Measurements from ENCODE around the gene RASAL2. TPM values are rescaled to one million over a fixed set of nuclear protein-coding genes. Genes with fewer than 3 reads are reported as not detected.

RASAL2 gene
- total RNA-seq, 1 donor from 2014 or later: 26.7 TPM

- peak; percentile 37 for DNase-seq (ENCODE audit: low spot score)
Measured at GRCh38 chr1:178506669-178507068, 412.8 kb downstream of the RASAL2 start.

GRCh38 chr1:178509414-178510007, 415.6 kb downstream of the RASAL2 start:
- DNase-seq (ENCODE audit: low spot score): no peak

DNA sequence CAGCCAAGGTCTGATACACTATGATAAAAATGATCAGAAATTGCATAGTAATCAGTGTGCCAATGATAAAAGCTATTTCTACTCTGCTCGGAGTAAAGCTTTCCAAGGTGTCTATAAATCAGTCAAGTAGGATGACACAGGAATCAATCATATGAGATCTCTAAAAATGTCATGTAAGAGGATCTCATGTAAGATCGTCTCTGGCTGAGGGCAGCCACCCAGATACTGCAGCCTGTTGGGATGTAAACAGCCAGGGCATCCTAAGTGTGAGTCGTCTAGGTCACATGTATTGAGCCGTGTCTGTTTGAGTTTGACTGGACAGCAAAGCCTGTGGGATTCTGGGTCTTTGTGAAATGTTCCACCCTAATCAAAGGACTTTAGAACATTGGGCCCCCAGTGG, 416.3 kb downstream of the RASAL2 start:
- no peak for DNase-seq (ENCODE audit: low spot score)

DNA sequence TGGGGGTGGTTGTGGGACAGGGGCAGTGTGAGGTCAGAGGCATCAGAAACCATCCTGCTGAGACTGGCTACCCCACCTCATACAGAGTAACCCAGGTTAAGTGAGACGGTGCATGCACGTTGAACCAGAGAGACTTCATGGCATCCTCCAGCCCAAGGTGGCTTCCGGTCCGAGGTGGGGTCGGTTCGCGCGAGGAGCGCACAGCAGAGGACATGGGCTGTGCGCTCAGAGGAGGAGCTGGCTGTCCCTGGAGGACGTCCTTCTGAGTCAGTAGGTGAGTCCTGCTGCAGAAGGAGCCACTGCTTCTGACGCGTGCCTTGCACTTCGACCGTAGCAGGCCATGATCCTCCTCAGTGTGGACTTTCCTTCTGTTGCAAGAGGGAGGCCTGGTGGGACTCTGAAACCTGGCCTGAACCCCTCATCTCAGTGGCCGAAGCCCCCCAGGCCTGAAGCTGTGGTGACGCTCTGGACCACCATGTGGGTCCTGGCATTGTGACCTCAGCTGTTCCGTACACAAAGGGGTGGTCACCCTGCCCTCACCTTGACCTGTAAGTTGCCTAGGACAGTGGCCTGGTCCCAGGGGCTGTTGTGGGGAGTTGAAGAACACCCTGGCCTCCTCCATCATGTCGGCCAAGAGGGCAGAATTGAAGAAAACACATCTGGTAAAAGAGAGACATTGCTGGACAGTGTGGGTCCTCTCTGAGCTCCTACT, 418.8 kb downstream of the RASAL2 start, which contains the start of gene TEX35:
TSS of gene TEX35 (plus strand) at position 544 of the 712 bp plus-strand sequence. CDS start at position 624, 80 bp downstream.
- no peak for DNase-seq (ENCODE audit: low spot score)

DNA sequence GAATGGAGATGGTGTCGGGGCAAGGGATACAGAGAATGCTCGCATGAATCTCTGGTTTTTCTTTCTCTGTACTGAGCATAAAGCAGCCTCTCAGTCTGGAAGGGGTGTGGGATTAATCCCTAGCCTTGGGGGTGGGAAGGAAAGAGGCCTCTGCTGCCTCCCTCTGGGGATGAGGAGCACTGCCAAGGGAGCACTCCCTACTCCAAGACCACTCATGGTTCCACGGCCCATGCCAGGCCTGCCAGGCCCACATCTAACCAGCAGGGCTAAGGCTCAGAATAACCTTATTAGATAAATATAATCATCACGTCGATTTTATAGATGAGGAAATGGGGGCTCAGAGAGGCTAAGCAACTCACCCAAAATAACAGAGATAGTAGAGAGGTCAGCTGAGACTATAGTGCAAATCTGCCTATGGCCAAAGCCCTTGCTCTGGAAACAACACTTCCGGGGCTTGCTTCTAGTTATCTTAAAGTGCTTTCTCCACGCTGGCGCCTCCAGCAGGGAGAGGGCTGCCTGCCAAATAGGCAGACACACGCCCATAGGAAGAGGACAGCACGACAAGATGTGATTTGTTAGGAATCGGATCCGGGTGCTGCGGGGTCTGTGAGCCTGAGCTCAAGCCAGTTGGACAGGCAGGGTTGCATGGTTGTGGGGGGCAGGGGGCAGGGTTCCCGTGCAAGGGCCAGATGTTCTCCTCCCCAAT, 419.5 kb downstream of the RASAL2 start:
- no peak for DNase-seq (ENCODE audit: low spot score)

GRCh38 chr1:178516110-178516509, 422.2 kb downstream of the RASAL2 start:
- no peak for DNase-seq (ENCODE audit: low spot score)

DNA sequence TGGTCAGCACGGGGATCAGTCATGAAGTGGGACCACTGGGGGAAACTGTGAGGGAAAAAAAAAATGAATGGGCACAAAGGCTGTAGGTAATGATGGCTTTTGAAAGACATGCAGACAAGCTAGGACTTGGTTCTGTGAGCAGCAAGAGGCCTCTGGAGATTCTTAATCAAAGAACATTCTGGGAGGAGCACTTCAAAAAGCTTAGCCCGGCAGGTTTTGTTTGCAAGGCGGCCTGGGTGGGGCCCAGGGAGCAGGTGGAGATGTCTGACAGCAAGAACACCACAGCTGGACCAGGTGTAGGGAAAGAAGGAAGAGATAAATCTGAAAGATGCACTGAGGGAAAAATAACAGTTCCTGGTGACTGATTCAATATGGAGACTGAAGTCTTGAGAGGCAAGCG, 425.0 kb downstream of the RASAL2 start:
- DNase-seq (ENCODE audit: low spot score): no peak

DNA sequence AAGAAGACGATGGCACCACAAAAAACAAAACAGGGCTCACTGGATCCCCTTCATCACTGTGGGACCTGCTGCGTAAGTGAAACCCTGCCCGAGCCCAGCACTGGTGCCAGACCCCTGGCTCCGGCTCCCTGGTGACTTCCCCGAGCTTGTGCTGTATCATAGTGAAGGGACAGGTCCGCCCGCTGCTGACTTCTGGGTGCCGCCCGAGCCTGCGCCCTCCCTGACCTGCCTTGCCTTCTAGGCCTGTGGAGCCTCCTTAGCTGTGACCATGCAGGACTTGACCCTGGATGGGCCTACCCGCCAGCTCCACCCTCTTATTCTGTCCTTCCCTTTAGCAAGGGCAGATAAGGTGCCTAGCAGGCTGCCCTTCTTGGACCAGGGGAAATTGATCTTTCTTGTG, 426.9 kb downstream of the RASAL2 start:
- no peak for DNase-seq (ENCODE audit: low spot score)

DNA sequence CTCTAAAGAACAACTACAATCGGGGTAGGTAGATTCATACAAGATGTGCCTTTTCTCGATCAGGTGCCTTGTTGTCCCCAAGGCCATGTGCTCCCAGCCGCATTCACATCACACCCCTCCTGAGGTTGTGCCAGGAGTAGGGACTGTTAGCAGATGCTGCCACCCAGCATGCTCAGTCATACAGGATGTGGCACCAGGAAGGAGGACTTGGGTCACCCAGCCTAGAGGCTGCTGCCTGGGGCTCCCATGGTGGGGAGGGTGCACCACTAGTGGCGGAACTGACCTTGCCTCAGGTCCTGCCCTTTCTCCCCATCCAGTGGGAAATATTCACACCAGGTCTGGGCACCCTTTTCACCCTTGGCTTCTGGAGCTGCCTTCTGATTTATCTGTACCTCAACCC, 427.3 kb downstream of the RASAL2 start:
- no peak for DNase-seq (ENCODE audit: low spot score)

GRCh38 chr1:178527117-178527516, 433.2 kb downstream of the RASAL2 start:
- DNase-seq (ENCODE audit: low spot score): no peak

- DNase-seq (ENCODE audit: low spot score): no peak
Measured at GRCh38 chr1:178528228-178528952, 434.5 kb downstream of the RASAL2 start.

GRCh38 chr1:178528953-178529335, 435.0 kb downstream of the RASAL2 start:
- DNase-seq (ENCODE audit: low spot score): no peak

DNA sequence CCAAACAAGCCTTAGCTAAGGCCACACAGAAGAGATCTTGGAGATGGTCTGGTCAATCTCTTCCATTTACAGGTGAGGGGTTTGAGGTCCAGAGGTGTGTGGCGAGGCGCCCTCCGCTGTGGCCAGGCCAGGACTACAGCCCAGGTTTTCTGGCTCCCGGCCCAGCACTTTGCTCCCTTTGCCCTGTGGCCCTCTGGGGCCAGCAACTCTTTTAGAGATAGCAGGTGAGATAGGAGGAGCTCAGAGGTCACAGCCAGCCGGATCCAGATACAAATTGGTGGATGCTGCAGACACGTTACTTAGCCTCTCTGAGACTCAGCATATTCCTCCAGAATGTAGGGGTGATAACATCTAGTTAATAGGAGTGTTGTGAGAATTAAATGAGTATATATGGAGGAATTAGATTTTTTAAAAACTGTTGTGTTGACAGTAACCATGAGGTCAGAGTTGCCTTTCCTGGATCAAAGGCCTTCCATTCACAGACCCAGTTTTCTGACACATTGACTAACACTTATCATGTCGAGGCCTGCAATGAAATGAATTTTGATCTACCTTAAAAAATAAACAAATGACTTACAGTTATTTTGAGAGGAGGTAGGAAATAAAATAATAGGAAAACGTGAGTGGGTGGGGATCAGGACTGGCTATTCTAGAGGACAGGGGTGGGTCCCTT, 435.6 kb downstream of the RASAL2 start:
- no peak for DNase-seq (ENCODE audit: low spot score)

- DNase-seq (ENCODE audit: low spot score): no peak
Measured at GRCh38 chr1:178530037-178530402, 436.1 kb downstream of the RASAL2 start.

DNA sequence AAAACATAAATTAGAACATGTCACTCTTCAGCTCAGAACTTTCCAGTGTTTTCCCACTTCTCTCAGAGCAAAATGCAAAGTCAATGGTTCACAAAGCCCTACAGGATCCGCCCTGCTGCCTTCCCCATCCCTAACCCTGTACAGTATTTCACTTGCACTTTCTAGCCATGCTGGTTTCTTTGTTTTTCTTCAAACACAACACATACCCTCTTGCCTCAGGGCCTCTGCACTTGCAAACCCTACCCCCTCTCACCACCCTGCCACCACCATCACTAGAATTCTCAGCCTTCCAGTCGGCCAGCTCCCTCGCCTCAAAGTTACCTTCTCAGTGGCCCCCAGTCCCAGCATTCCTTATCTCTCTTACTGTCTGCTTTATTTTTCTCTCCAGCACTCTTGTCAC, 436.6 kb downstream of the RASAL2 start:
- no peak for DNase-seq (ENCODE audit: low spot score)

DNA sequence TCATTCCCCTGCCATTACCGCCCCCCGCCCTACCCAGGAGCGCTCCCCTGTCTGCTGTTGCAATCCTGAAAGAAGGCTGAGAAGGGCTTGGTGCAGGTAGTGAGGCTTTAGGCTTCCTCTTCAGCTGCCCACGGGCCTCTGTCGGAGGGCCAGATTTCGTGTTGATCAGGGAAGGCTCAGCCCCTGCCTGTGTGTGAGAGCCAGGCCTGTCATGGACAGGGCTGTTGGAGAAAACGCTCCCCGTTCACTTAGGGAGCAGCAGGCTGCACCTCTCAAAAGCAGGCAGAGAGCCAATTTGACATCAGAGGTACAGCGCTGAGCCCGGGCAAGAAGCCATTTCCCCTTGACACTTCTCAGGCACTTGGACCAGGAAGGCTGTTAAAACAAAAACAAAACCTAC, 438.0 kb downstream of the RASAL2 start:
- no peak for DNase-seq (ENCODE audit: low spot score)

DNA sequence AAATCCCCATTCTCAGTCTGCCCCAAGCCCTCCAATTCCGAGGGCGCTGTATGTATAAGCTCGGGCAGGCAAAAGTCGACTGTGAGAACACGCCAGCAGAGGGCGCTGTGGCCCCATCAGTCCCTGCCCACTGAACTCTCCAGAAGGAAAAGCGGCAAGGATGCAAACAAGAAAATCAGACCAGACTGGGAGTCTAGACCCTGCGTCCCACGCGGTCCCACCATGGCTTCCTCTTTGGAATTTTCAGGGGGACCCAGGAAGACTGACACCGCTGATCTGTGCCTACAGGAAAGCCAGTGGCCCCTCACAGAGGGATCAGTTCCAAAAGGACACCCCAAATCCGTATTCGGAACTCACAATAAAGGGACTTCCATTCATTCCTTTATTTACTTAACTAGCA, 438.5 kb downstream of the RASAL2 start:
- peak; percentile 86 for DNase-seq (ENCODE audit: low spot score)

DNA sequence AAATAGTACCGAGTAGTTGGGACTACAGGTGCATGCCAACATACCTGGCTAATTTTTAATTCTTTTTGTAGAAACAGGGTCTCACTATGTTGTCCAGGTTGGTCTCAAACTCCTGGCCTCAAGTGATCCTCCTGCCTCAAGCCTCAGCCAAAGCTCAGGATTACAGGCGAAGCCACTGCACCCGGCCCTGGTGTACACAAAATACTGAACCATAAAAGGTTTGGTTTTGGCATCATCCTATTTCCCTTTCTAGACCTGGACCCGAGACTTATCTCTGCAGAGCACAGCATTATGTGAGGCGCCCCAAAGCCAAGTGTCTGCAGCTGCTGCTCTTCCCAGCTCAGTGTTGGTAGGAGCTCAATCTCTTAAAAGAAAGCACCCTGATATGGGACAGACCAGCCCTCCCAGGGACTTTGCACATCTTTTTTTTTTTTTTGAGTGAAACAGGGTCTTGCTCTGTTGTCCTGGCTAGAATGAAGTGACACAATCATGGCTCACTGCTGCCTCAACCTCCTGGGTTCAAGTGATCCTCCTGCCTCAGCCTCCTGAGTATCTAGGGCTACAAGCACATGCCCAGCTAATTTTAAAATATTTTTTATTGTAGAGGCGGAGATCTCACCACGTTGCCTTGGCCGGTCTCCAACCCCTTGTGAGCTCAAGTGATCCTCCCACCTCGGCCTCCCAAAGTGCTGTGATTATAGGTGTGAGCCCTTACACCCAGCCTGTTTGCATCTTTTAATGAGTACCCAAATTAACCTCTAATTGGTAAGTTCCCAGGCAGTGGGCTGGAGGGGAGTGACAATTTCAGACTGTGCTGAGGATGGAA, 439.4 kb downstream of the RASAL2 start:
- DNase-seq (ENCODE audit: low spot score): no peak
